Anterior cingulate cortex (tissue), 58 donors: ENCODE results near the gene TMPRSS11E.
A peak's percentile ranks its signal among the peaks of the same experiment; 100 is the strongest.
"Not testable (repeated sequence)": the region's sequence is repeated elsewhere in the genome, so short reads cannot be mapped to it uniquely, and the experiment has no call there.

ENCODE experiments used
- DNase-seq, 58 donors: peaks; one replicate each; lab custom pipeline; 2025; lab: John Stamatoyannopoulos, UW

The TMPRSS11E gene

GRCh38 chr4:68461790-68462189, 14.5 kb downstream of the TMPRSS11E start:
- no peak for DNase-seq

DNA sequence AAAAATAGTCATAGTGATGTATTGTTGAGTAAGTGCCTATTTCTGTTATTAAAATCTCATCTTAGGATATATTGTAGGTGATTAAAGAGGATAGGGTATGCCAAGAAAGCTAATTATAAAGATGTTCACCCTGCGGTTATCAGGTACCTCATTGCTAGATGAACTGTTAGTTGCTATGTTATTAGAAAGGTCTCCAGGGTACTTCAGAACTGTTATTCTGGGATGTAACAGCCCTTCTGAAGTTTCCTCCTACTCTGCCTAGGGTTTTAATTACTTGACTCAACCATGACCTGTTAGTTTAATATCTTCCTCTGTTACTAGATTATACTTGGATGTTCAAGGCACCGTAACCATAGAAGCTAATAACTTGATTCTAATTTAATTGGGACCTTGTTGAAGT, 15.4 kb downstream of the TMPRSS11E start:
- no peak for DNase-seq

DNA sequence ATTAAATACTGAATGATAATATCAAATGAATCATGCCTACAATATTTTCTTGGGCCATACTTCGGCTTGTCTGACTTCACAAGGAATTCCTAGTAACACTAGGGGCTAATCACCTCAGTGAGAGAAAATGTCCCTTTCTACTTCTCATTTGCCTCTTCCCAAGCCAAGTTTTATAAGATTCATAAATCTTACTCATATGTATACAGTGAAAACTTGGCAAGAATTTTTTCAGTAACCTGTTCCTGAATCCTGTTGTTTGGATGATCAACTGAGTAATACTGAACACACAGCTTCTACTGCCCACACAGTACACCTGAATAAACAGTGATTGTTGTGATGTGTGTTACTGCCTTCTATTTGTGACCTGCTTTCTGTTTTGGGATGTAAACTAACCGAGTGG, 16.5 kb downstream of the TMPRSS11E start:
- no peak for DNase-seq

DNA sequence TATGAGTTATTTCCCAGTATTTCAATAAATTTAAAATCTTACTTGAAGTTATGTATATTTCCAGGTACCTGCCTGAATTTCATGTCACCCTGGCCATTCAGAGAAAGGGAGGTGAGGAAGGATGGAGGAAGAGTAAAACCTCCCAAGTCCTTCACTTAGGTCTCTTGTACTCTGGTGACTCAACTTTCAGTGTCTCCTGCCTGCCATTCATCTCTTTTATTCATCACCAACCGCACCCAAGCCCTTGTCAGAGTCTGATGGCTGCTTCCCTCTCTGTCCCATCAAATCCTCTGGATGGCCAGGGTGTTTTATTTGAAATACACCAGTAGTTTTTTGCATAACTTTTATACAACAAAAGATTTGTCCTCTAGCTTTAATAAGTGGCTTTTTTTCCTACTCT, 17.8 kb downstream of the TMPRSS11E start:
- no peak for DNase-seq

- DNase-seq = no peak
Measured at GRCh38 chr4:68466185-68466584, 18.9 kb downstream of the TMPRSS11E start.

GRCh38 chr4:68466751-68467150, 19.5 kb downstream of the TMPRSS11E start:
- DNase-seq = no peak

- no peak for DNase-seq
Measured at GRCh38 chr4:68469482-68469881, 22.2 kb downstream of the TMPRSS11E start.

- DNase-seq = no peak
Measured at GRCh38 chr4:68476191-68476590, 28.9 kb downstream of the TMPRSS11E start.

DNA sequence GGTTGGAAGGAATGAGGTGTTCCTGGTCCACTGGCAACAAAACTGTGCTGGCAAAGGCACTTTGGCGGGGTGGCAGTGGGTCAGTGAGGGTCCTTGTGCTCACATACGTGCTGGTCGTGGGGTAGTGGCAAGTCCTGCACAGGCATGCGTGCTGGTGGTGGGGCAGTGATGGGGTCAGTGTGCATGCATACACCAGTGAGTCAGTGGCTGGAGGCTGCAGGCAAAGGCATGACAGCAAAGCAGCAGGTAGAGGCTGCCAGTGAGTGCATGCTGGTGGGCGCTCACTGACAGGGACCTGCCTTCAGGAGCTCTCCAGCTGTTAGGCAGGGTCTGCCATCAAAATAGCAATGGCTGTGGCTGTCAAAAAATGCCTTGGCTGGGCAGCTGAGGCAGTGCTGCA, 42.1 kb downstream of the TMPRSS11E start:
- no peak for DNase-seq

DNA sequence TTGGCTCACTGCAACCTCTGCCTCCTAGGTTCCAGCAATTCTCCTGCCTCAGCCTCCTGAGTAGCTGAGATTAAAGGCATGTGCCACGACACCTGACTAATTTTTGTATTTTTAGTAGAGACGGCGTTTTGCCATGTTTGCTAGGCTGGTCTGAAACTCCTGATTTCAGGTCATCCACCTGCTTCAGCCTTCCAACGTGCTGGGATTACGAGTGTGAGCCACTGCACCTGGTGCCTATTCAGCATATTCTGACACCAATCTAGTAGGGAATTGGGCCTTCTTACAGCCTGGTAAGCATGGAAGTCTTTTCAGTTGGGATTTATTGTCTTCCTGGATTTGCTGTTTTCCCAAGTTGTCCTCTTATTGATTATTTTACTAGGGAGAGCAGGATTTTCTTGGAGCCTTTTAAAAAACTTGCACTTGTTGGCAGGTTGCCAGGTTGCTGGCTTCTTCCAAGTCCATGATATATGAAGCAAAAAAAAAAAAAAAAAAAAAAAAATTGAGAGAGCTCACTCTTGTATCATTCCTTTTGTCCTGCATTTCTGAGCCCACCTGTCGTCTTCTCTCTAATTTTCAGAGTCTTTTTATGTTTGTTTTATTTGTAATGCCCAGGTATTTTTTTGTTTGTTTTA, 43.7 kb downstream of the TMPRSS11E start:
- peak in 2 of 58 donors; percentile 2 to 4 for DNase-seq

GRCh38 chr4:68494688-68495087, 47.4 kb downstream of the TMPRSS11E start:
- no peak for DNase-seq

- peak in 35 of 58 donors; percentile 0 to 58 (median 9) for DNase-seq
Measured at GRCh38 chr4:68498413-68499007, 51.2 kb downstream of the TMPRSS11E start.

DNA sequence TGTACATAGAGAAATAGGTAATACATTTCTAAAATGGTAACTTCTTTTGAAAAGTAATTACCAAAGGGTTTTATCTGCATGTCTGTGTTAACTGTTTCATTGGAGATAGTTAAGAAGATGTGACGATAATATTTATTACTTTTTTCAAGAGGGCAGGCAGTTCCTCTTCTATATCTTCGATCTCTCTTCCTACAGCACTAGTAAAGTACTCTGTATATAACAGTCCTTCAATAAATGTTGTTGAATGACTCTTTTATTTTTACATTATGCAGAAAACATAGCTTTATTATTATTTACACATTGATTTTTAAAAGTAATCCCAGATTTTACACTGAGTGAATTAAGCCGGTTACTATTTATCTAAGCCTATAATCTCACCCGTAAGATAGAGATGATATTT, 51.8 kb downstream of the TMPRSS11E start:
- no peak for DNase-seq

- DNase-seq = not testable (repeated sequence)
Measured at GRCh38 chr4:68503462-68503861, 56.2 kb downstream of the TMPRSS11E start.

DNA sequence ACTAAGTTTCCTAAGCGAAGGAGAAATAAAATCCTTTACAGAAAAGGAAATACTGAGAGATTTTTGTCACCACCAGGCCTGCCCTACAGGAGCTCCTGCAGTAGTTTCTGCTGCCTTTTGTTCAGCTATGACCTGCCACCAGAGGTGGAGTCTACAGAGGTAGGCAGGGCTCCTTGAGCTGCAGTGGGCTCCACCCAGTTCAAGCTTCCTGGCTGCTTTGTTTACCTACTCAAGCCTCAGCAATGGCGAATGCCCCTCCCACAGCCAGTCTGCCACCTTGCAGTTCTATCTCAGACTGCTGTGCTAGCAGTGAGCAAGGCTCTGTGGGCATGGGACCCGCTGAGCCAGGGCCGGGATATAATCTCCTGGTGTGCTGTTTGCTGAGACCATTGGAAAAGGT, 57.6 kb downstream of the TMPRSS11E start:
- not testable (repeated sequence) for DNase-seq

DNA sequence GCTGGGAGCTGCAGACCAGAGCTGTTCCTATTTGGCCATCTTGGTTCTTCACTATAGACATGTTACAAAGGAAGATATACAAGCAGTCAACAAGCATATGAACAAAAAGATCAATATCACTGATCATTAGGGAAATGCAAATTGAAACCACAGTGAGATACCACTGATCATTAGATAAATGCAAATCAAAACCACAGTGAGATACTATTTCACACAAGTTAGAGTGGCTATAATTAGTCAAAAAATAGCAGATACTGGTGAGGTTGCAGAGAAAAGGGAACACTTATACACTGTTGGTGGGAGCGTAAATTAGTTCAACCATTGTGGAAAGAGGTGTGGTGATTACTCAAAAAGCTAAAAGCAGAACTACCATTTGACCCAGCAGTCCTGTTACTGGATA, 58.2 kb downstream of the TMPRSS11E start:
- not testable (repeated sequence) for DNase-seq

- no peak for DNase-seq
Measured at GRCh38 chr4:68518889-68519288, 71.6 kb downstream of the TMPRSS11E start.

- no peak for DNase-seq
Measured at GRCh38 chr4:68520985-68521384, 73.7 kb downstream of the TMPRSS11E start.

DNA sequence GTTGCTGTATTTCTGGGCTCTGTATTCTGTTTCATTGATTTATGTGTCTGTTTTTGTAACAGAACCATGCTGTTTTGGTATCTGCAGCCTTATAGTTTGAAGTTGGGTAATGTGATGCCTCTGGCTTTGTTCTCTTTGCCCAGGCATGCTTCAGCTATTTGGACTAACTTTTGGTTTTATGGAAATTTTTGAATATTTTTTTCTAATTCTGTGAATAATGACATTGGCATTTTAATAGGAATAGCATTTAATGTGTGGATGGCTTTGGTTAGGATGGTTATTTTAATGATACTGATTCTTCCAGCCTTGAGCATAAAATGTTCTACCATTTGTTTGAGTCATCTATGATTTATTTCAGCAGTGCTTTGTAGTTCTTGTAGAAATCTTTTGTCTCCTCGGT, 75.0 kb downstream of the TMPRSS11E start:
- DNase-seq = not testable (repeated sequence)

- DNase-seq = no peak
Measured at GRCh38 chr4:68535974-68536373, 88.7 kb downstream of the TMPRSS11E start.

- DNase-seq = no peak
Measured at GRCh38 chr4:68536375-68536774, 89.1 kb downstream of the TMPRSS11E start.

GRCh38 chr4:68542742-68543141, 95.5 kb downstream of the TMPRSS11E start:
- not testable (repeated sequence) for DNase-seq
